ENCODE results near the gene ABCG1. TPM values are rescaled to one million over a fixed set of nuclear protein-coding genes. Genes with fewer than 3 reads are reported as not detected.

The ABCG1 gene
- total and polyA plus RNA-seq, 2 of the 4 experiments (the other 2 are of a cell fraction), result 0.19 to 0.36 TPM

GRCh38 chr21:42303443-42303842, 84.5 kb downstream of the ABCG1 start:
- Histone ChIP-seq H4K5ac (ENCODE audit: low read depth, low read length) (no peak overlapping the region), H3K9me1 (ENCODE audit: insufficient read depth, low read length) (no peaks in the 10 kb centered on the region; the same call in 1 of the 2 replicates), H3K4me1 (ENCODE audit: control insufficient read depth, insufficient read depth, low read length) (no peaks in the 10 kb centered on the region), H2BK15ac (ENCODE audit: low read depth, low read length) (no peak overlapping the region), H2AK5ac (ENCODE audit: low read depth, low read length) (no peak overlapping the region), H4K8ac (ENCODE audit: low read depth in 2 of 2, low read length in 2 of 2) (no peak overlapping the region), H2BK120ac (ENCODE audit: low read depth, low read length) (no peak overlapping the region), H3K14ac (replicated peaks; ENCODE audit: low read depth, low read length) (no peak overlapping the region), H3K9ac (ENCODE audit: low read depth, low read length) (no peak overlapping the region), H3K4me3 (ENCODE audit: insufficient read depth, low read depth, low read length) (no peak overlapping the region), H3K56ac (ENCODE audit: extremely low read depth, insufficient read depth, low read length) (no peak overlapping the region), H3K27ac (ENCODE audit: insufficient read depth, low read length) (no peak overlapping the region), H3K4ac (ENCODE audit: low read depth, low read length) (no peak overlapping the region), H2BK20ac (ENCODE audit: low read depth, low read length) (no peak overlapping the region), H2AFZ (replicated peaks; ENCODE audit: low read length, poor library complexity) (no peak overlapping the region), H3K18ac (ENCODE audit: low read depth, low read length) (no peak overlapping the region), H3K4me2 (ENCODE audit: low read depth, low read length) (no peak overlapping the region), H2BK5ac (ENCODE audit: low read depth, low read length, poor library complexity, severe bottlenecking) (no peak overlapping the region), H3K36me3 (ENCODE audit: control insufficient read depth, insufficient read depth, low read length) (no peaks in the 10 kb centered on the region), H3K27me3 (ENCODE audit: control insufficient read depth, insufficient read depth, low read length) (peaks cover 31% of the 10 kb centered on the region), H3K79me1 (ENCODE audit: low read depth in 1 of 2, low read length in 2 of 2) (no peaks in the 10 kb centered on the region), H3K23ac (ENCODE audit: low read depth, low read length) (no peak overlapping the region), H3K9me3 (ENCODE audit: control insufficient read depth, insufficient read depth, low read length) (no peaks in the 10 kb centered on the region), H4K91ac (ENCODE audit: insufficient read depth, low read depth, low read length) (no peak overlapping the region), H2AK9ac (replicated peaks; ENCODE audit: low read depth, low read length, poor library complexity) (no peak overlapping the region), H4K20me1 (ENCODE audit: insufficient read depth, low read length) (no peaks in the 10 kb centered on the region)
- DNase-seq (no peak), ATAC-seq (ENCODE audit: low read depth) (no peak)
- dilution Hi-C loops (cut with HindIII; ENCODE audit: low sequenced_read_pairs, unreplicated experiment) (no loop called here), intact Hi-C loops (cut with micrococcal nuclease) (no loop called here), in situ Hi-C loops (cut with MboI; ENCODE audit: low sequenced_read_pairs) (no loop called here)
- no CpG with 5 or more reads among the region's 3 CpGs for WGBS, 2 experiments (ENCODE audit: extremely low coverage in 2 of 2, insufficient read length in 1 of 2)
- no peak for TF ChIP-seq CEBPB (IDR thresholded peaks at IDR 0.05; ENCODE audit: low read depth, low read length)
- no peak for TF ChIP-seq SMC3 (IDR thresholded peaks at IDR 0.05; ENCODE audit: low read depth, low read length)
- TF ChIP-seq RFX5 (IDR thresholded peaks at IDR 0.05; ENCODE audit: low read depth, low read length), result no peak
- no peak for TF ChIP-seq RAD21 (IDR thresholded peaks at IDR 0.05; ENCODE audit: low read length)
- ChIA-PET CTCF (no interaction called here), POLR2A (ENCODE audit: unreplicated experiment) (no interaction called here)
- no TSS peak for BruUV-seq (replicated peaks)
